HL-60 (cell line): ENCODE results near the gene GALNT5.

Experiments used
- POLR2AphosphoS5 ChIP-seq: IDR thresholded peaks from 2 replicates; pipeline ENCODE4 v1.6.1; 2012; ENCODE audit warnings: low read depth
- TF ChIP-seq, protein P1 (sequence below): IDR thresholded peaks from one replicate; pipeline ENCODE4 v1.5.1; 2011; ENCODE audit warnings: low read length, control low read depth, inconsistent platforms; ENCODE audit not compliant: insufficient read depth
- TF ChIP-seq, protein P2 (sequence below): IDR thresholded peaks from 2 replicates; pipeline ENCODE4 v1.6.1; 2012; ENCODE audit warnings: low read depth; ENCODE audit not compliant: insufficient replicate concordance

- TF ChIP-seq, protein P1, sequence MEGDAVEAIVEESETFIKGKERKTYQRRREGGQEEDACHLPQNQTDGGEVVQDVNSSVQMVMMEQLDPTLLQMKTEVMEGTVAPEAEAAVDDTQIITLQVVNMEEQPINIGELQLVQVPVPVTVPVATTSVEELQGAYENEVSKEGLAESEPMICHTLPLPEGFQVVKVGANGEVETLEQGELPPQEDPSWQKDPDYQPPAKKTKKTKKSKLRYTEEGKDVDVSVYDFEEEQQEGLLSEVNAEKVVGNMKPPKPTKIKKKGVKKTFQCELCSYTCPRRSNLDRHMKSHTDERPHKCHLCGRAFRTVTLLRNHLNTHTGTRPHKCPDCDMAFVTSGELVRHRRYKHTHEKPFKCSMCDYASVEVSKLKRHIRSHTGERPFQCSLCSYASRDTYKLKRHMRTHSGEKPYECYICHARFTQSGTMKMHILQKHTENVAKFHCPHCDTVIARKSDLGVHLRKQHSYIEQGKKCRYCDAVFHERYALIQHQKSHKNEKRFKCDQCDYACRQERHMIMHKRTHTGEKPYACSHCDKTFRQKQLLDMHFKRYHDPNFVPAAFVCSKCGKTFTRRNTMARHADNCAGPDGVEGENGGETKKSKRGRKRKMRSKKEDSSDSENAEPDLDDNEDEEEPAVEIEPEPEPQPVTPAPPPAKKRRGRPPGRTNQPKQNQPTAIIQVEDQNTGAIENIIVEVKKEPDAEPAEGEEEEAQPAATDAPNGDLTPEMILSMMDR = no peak
- TF ChIP-seq, protein P2, sequence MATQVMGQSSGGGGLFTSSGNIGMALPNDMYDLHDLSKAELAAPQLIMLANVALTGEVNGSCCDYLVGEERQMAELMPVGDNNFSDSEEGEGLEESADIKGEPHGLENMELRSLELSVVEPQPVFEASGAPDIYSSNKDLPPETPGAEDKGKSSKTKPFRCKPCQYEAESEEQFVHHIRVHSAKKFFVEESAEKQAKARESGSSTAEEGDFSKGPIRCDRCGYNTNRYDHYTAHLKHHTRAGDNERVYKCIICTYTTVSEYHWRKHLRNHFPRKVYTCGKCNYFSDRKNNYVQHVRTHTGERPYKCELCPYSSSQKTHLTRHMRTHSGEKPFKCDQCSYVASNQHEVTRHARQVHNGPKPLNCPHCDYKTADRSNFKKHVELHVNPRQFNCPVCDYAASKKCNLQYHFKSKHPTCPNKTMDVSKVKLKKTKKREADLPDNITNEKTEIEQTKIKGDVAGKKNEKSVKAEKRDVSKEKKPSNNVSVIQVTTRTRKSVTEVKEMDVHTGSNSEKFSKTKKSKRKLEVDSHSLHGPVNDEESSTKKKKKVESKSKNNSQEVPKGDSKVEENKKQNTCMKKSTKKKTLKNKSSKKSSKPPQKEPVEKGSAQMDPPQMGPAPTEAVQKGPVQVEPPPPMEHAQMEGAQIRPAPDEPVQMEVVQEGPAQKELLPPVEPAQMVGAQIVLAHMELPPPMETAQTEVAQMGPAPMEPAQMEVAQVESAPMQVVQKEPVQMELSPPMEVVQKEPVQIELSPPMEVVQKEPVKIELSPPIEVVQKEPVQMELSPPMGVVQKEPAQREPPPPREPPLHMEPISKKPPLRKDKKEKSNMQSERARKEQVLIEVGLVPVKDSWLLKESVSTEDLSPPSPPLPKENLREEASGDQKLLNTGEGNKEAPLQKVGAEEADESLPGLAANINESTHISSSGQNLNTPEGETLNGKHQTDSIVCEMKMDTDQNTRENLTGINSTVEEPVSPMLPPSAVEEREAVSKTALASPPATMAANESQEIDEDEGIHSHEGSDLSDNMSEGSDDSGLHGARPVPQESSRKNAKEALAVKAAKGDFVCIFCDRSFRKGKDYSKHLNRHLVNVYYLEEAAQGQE = no peak
- TF ChIP-seq POLR2AphosphoS5 = no peak
These were observed 21.1 kb upstream of the GALNT5 start for GRCh38 chr2:157236404-157236803.
